Measurements from ENCODE around the gene ARAP1. TPM values are rescaled to one million over a fixed set of nuclear protein-coding genes. Genes with fewer than 3 reads are reported as not detected.

Gene ARAP1
- total RNA-seq, 1 donor = 95.2 TPM

DNA sequence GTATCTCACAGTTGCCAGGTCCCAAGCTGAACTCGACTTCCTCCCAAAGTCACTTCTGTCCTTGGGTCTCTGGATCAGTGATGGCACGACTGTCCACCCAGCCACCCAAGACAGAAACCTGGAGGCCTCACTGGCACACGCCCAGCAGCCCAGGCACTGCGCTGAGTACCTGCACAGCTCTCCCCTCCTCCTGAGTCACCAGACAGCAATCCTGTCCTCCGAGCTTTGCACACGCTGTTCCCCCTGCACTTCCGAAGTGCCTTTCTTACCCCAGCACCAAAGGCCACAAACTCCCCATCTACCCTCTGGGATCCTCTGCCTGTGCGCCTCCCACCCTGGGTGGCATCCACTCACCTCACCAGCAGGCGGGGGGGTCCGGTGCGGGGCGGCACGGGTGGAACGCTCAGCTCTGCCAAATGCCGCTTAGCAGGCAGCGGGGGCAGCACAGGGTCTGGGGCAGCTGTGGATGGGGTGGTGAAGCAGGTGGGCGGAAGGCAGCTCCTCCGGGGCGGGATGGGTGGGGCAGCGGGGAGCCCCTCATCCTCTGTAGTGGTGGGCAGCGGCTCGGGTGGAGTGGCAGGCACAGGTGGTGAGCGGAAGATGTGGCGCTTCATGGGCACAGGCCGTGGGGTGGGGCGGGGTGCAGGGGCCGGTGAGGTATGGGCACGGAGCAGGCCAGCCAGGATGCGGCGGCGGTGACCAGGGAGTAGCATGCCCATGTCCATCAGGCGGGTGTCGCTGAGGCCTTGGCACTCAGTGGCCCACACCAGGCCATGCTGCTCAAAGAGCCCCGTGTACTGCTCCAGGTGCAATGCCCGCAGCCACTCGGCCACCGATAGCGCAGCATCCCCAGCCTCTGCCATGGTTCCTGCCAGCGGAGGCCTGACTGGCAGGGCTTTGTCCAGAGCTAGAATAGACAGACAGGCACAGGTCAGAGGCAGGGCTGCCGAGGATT, 25.7 kb downstream of the ARAP1 start:
- Histone ChIP-seq H4K20me1 (ENCODE audit: insufficient read depth, low read length) (no peaks in the 10 kb centered on the region), H3K27me3 (ENCODE audit: insufficient read depth, low read length) (no peaks in the 10 kb centered on the region), H3K36me3 (ENCODE audit: insufficient read depth, low read length) (no peaks in the 10 kb centered on the region), H3K79me2 (ENCODE audit: insufficient read depth, low read length) (peaks cover 60% of the 10 kb centered on the region), H3K4me2 (ENCODE audit: insufficient read depth, low read length) (no peak overlapping the region), H3K4me3 (ENCODE audit: insufficient read depth, low read length) (no peak overlapping the region), H3K4me1 (ENCODE audit: insufficient read depth, low read length) (peaks cover 16% of the 10 kb centered on the region), H2AFZ (ENCODE audit: low read length) (no peak overlapping the region), H3K9me3 (ENCODE audit: low read depth, low read length) (no peaks in the 10 kb centered on the region), H3K27ac (ENCODE audit: low read depth, low read length) (peak overlapping the region; percentile 14)
- DNase-seq (ENCODE audit: insufficient read length, low spot score, missing footprints) = peak; percentile 19
- TF ChIP-seq, protein P1, sequence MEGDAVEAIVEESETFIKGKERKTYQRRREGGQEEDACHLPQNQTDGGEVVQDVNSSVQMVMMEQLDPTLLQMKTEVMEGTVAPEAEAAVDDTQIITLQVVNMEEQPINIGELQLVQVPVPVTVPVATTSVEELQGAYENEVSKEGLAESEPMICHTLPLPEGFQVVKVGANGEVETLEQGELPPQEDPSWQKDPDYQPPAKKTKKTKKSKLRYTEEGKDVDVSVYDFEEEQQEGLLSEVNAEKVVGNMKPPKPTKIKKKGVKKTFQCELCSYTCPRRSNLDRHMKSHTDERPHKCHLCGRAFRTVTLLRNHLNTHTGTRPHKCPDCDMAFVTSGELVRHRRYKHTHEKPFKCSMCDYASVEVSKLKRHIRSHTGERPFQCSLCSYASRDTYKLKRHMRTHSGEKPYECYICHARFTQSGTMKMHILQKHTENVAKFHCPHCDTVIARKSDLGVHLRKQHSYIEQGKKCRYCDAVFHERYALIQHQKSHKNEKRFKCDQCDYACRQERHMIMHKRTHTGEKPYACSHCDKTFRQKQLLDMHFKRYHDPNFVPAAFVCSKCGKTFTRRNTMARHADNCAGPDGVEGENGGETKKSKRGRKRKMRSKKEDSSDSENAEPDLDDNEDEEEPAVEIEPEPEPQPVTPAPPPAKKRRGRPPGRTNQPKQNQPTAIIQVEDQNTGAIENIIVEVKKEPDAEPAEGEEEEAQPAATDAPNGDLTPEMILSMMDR (IDR thresholded peaks at IDR 0.05; ENCODE audit: extremely low read depth, low read depth, low read length) = no peak

DNA sequence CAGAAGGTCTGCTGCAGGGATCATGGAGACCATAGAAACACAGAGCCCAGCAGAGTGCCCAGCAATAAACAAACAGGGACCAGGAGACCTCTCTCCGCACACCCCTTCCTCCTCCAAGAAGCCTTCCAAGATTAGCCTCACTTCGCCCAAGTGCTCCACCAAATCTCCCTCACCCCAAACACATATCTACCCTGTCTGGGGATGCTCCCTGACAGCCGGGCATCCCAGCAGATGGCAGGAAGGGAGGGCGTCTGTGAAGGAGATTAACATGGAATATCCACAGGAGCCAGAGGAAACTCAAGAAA, 26.5 kb downstream of the ARAP1 start:
- TF ChIP-seq, protein P1 (IDR thresholded peaks at IDR 0.05; ENCODE audit: extremely low read depth, low read depth, low read length) = no peak
- peaks cover 25% of the 10 kb centered on the region for H3K4me1 ChIP-seq (ENCODE audit: insufficient read depth, low read length)
- no peaks in the 10 kb centered on the region for H3K36me3 ChIP-seq (ENCODE audit: insufficient read depth, low read length)
- peaks cover 69% of the 10 kb centered on the region for H3K79me2 ChIP-seq (ENCODE audit: insufficient read depth, low read length)
- no peak overlapping the region for H3K4me2 ChIP-seq (ENCODE audit: insufficient read depth, low read length)
- H3K4me3 ChIP-seq (ENCODE audit: insufficient read depth, low read length) = no peak overlapping the region
- H3K27ac ChIP-seq (ENCODE audit: low read depth, low read length) = peak overlapping the region; percentile 19
- DNase-seq (ENCODE audit: insufficient read length, low spot score, missing footprints) = peak; percentile 56
- H3K9me3 ChIP-seq (ENCODE audit: low read depth, low read length) = no peaks in the 10 kb centered on the region
- no peak overlapping the region for H2AFZ ChIP-seq (ENCODE audit: low read length)
- H3K27me3 ChIP-seq (ENCODE audit: insufficient read depth, low read length) = no peaks in the 10 kb centered on the region
- H4K20me1 ChIP-seq (ENCODE audit: insufficient read depth, low read length) = peaks cover 6% of the 10 kb centered on the region

DNA sequence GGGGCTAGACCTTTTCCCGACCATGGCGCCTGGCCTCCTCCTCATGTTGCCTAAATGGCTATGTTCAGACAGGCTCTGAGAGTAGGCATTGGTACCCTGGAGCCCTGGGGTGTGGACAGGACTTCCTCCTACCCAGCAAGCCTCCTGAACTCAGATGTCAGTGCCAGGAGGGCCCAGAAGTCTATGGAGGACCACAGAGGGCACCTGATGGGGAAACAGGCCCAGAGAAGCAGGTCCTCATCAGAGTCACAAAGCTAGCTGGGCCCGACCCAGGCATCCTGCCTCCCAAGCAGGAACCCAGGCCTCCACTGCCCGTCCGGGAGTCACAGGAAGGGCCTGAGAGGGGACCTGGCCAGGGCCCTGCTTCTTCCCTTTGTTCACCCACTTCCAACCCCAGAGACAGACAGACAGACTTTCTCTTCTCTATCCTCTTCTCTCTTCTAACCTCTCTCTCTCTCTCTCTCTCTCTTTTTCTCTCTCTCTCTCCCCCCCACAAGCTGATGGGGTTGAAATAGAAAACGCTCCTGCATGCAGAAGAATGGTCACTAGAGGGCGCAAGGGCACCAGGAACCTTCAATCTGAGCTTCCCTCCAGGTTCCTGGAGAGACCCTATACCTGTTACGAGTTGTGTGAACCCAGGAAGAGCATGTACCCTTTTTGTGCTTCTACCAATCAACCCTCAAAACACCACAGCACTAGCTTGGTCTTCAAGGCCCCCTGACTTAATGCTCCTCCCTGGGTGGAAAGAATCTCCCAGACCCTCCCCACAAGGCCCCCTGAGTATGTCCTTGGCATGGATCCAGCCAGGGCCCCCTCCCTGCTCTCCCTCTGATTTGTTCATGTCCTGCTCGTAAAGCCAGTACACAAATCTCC, 27.1 kb downstream of the ARAP1 start:
- no peak overlapping the region for H2AFZ ChIP-seq (ENCODE audit: low read length)
- peaks cover 73% of the 10 kb centered on the region for H3K79me2 ChIP-seq (ENCODE audit: insufficient read depth, low read length)
- no peaks in the 10 kb centered on the region for H3K36me3 ChIP-seq (ENCODE audit: insufficient read depth, low read length)
- peak; percentile 94 for DNase-seq (ENCODE audit: insufficient read length, low spot score, missing footprints)
- peaks cover 31% of the 10 kb centered on the region for H3K4me1 ChIP-seq (ENCODE audit: insufficient read depth, low read length)
- H3K27ac ChIP-seq (ENCODE audit: low read depth, low read length) = peak overlapping the region; percentile 40
- H3K4me3 ChIP-seq (ENCODE audit: insufficient read depth, low read length) = no peak overlapping the region
- H4K20me1 ChIP-seq (ENCODE audit: insufficient read depth, low read length) = peaks cover 11% of the 10 kb centered on the region
- H3K27me3 ChIP-seq (ENCODE audit: insufficient read depth, low read length) = no peaks in the 10 kb centered on the region
- TF ChIP-seq, protein P1 (IDR thresholded peaks at IDR 0.05; ENCODE audit: extremely low read depth, low read depth, low read length) = peak; percentile 94
- H3K9me3 ChIP-seq (ENCODE audit: low read depth, low read length) = no peaks in the 10 kb centered on the region
- H3K4me2 ChIP-seq (ENCODE audit: insufficient read depth, low read length) = no peak overlapping the region

Measured in osteoblast (primary cell).